GM19395 (cell line): ENCODE data around the gene ELMO1.
"Not testable (repeated sequence)": the region's sequence is repeated elsewhere in the genome, so short reads cannot be mapped to it uniquely, and the experiment has no call there.

ENCODE experiments used
- ATAC-seq: cut with Tn5 transposase; IDR thresholded peaks from one replicate; pipeline ENCODE4 v1.9.1; 2021; ENCODE audit warnings: mild to moderate bottlenecking, moderate library complexity; ENCODE audit not compliant: unreplicated experiment

Gene ELMO1

DNA sequence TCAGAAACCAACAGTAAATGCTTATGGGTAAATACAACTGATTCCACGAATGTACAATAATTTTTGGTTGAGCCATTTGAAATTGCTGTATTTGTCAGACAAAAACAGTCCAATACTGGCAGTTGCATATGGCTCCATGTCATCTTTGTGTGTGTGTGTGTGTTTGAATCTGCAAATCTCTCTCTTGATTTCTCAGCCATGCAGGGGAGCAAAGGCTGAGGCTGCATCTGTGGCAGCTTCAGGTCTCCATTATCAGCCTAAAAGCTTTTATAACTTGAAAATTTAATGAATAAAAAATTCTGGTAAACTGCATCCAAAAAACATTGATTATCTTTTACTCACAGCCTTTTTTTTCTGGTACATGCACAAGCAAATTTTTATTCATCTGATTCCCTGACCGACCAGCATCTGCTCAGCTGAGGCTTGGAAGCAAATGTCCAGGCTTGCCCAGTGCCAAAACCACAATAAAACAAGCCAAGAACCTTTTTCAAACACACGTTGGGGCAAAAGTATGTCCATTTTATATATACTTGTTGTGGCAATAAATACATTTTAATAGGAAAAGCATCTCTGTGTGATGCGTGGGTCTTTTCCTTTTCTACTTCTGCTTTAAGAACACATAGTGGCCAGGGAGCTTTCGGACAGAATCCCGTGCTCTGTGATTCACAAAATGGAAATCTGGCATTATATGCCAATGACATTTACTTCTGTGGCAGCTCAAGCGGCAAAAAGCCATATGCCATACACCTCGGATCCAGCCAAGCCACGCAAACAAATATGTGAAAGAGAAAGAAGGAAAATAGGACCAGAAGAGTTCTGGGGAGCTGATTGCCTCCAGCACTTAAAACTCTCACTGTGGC, 448.8 kb downstream of the ELMO1 start:
- no peak for ATAC-seq

GRCh38 chr7:36995776-36996175, 452.9 kb downstream of the ELMO1 start:
- ATAC-seq, result no peak

- no peak for ATAC-seq
These were observed 454.1 kb downstream of the ELMO1 start for GRCh38 chr7:36994456-36995112.

GRCh38 chr7:36986948-36987724, 461.5 kb downstream of the ELMO1 start:
- ATAC-seq, result peak; percentile 67

GRCh38 chr7:36986511-36986933, 462.1 kb downstream of the ELMO1 start:
- ATAC-seq, result no peak

- ATAC-seq, result no peak
These were observed 462.7 kb downstream of the ELMO1 start for GRCh38 chr7:36985866-36986400.

DNA sequence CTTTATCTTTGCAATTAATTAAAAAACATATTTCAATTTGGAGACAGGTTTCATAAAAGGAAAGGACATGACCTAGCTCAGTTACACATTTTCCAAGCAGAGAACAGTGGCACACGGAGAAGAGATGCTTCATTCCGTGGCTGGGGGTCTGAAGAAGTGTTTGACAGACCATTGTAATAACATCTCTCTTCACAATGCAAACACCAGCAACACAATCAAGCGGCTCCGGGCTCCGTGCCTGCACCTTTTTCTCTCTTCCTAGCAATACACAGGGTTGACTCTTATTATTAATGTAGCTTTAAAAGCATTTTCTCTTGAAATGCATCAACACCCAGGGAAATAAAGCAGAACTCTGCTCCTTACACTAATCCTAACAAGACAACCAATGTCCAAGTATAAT, 463.3 kb downstream of the ELMO1 start:
- ATAC-seq, result no peak

DNA sequence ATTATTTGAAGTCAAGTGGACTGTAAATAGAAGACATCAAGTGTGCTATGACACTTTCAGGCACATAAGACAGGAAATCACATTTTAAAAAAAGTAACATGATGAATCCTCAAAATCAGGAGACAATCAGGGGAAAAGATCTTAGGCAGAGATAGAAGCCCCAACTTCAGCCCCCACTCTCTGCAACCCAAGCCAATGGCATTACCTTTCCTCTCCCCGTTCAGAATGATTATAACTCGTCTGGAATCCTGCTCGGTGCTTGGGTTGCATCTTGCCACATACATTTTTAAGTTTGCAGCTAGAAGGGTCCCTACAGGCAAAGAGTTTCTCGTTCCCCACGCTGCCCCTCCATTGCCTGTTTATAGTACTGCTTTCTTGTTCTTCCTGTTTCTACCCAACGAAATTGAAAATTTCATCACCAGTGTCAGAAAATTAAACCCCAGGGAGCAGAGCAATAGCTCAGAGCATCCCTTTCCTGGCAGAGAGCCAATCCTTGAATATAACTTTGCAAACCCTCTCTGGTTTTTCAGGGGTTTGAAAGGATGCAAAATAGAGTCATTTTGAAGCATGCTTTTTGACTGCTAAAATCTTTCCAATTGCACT, 463.9 kb downstream of the ELMO1 start:
- ATAC-seq, result no peak

DNA sequence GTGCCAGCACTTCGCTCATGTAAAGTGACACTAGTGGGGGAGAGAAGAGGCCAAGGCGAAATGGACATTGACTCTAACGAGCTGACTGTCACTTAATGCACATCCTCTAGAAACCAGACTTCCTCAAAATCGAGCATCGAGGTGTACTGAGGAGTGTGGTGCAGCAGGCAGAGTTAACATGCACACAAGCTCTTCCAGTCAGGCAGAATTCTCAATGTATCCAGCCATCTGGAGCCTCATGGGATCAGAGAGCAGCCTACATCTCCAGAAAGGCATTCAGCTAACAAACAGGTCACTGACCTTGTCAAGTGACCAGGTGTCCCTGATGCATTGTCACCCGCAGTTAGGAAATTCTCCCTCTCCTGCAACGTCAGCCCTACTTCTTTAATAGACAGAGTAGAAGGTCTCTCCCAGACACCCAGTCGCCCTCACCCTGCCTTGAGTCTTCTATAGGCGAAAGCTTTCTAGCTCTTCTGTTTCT, 464.6 kb downstream of the ELMO1 start:
- ATAC-seq, result no peak

DNA sequence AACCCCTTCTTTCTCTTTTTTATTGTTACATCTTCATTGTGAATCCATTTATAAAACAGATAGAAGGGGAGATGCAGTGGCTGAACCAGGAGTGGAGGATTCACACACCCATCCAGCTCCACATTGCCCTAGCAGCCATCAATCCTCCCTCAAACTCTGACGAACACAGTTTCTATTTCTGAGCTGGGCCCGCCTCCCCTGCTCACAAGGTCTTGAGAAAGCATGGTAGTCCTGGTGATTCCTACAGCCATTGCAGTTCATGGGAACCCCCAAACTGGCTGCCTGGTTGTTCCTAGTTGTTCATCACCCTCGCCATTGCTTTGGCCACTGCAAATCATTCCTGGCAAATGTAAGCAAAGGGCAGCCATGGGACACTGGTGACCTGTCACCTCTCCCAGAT, 465.9 kb downstream of the ELMO1 start:
- no peak for ATAC-seq

GRCh38 chr7:36979810-36980248, 468.8 kb downstream of the ELMO1 start:
- ATAC-seq, result no peak

GRCh38 chr7:36978461-36978860, 470.2 kb downstream of the ELMO1 start:
- no peak for ATAC-seq

- ATAC-seq, result no peak
These were observed 470.8 kb downstream of the ELMO1 start for GRCh38 chr7:36977878-36978277.

DNA sequence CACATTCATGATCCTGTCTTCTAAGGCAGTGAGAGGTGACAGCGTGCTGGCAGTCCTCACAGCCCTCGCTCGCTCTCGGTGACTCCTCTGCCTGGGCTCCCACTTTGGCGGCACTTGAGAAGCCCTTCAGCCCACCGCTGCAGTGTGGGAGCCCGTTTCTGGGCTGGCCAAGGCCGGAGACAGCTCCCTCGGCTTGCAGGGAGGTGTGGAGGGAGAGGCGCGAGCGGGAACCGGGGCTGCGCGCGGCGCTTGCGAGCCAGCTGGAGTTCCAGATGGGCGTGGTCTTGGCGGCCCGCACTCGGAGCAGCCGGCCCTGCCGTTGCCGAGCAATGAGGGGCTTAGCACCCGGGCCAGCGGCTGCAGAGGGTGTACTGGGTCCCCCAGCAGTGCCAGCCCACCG, 475.1 kb downstream of the ELMO1 start:
- ATAC-seq, result not testable (repeated sequence)

GRCh38 chr7:36972140-36972518, 476.5 kb downstream of the ELMO1 start:
- ATAC-seq, result no peak

DNA sequence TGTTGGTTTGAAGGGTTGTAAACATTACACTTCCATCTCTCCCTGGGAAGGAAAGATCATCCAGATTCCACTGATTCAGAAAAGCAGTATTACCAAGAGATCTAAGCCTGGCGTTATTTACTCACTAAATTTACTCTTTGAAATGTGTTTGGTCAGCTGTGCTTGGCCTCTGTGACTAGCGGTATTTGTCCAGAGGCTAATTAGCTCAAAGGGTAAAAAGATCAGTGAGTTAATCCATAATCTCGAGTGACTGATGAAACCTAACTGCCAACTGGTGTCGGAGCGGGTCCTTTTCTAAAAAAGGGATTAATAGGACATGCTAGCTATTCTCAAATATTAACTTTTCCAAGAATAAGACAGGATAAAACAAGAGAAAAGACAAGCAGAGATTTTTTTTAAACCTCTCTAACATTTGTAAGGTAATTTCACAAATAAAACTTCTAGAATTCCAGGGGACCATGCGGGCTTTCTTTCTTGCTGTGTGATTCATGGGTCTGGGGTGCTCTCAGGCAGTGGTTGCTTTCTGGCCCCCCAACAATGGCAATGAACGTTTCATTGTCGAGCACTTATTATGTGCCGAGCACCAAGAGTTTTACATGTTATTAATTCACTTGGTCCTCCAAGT, 477.0 kb downstream of the ELMO1 start:
- no peak for ATAC-seq

- ATAC-seq, result no peak
These were observed 477.8 kb downstream of the ELMO1 start for GRCh38 chr7:36970551-36971514.

DNA sequence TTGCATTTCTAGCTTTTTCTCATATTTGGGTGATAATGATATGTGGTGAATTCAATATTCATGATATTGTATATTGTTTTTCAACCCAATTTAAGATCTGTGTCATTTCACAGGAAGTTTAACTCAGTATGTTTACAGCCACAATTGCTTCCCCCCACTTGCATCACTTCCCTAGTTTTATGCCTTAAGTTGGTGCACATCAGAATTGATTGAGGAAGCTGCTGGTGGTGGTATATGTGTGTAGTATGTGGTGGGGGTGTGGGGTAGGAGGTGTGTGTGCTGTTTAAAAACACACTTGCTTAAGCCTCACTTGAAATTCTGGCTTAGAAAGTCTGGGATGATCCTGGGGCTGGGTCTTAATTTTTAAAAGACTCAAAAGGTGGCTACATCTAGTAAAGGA, 479.3 kb downstream of the ELMO1 start:
- no peak for ATAC-seq

GRCh38 chr7:36967387-36967786, 481.3 kb downstream of the ELMO1 start:
- ATAC-seq, result no peak
